Thymus (tissue), 11 donors: ENCODE results near the gene PCSK5. TPM values are rescaled to one million over a fixed set of nuclear protein-coding genes. Genes with fewer than 3 reads are reported as not detected.

ENCODE experiments used
- DNase-seq, 9 donors: peaks; one replicate each; pipeline ENCODE4 v3.0.0-alpha.2; 2013; ENCODE audit warnings: low spot score in 9 of 9, low read depth in 6 of 9, missing footprints in 1 of 9
- H3K27ac ChIP-seq, 2 donors: one replicate each; pipeline ENCODE4 v1.5.1; 2013; ENCODE audit warnings: control low read depth in 1 of 2, low read depth in 1 of 2, low read length in 1 of 2, mild to moderate bottlenecking in 1 of 2, moderate library complexity in 1 of 2
- H3K27me3 ChIP-seq, 2 donors: one replicate each; pipeline ENCODE4 v1.5.1; 2013; ENCODE audit warnings: low read length in 1 of 2; ENCODE audit not compliant: control insufficient read depth in 2 of 2, insufficient read depth in 1 of 2
- H3K36me3 ChIP-seq, 2 donors: one replicate each; pipeline ENCODE4 v1.5.1; 2013; ENCODE audit warnings: low read length in 1 of 2, mild to moderate bottlenecking in 1 of 2, moderate library complexity in 1 of 2; ENCODE audit not compliant: control insufficient read depth in 2 of 2, insufficient read depth in 2 of 2
- H3K4me1 ChIP-seq, 2 donors: one replicate each; pipeline ENCODE4 v1.5.1; 2013; ENCODE audit warnings: low read length in 2 of 2; ENCODE audit not compliant: control insufficient read depth in 2 of 2, insufficient read depth in 2 of 2
- H3K4me3 ChIP-seq, 2 donors: one replicate each; pipeline ENCODE4 v1.5.1; 2013; ENCODE audit warnings: low read length in 2 of 2, control low read depth in 1 of 2, mild to moderate bottlenecking in 1 of 2
- H3K9me3 ChIP-seq, 2 donors: one replicate each; pipeline ENCODE4 v1.5.1; 2013; ENCODE audit warnings: low read length in 1 of 2, mild to moderate bottlenecking in 1 of 2; ENCODE audit not compliant: control insufficient read depth in 2 of 2, insufficient read depth in 1 of 2
- WGBS: extraction: QIAGEN DNeasy Blood & Tissue Kit; methylation state at CpG from one replicate; pipeline ENCODE4 v1.1.7; 2013; 5-methylcytosine and 5-hydroxymethylcytosine counted together
- polyA plus RNA-seq: library from polyadenylated mRNA; stranded (reverse); fragments of 200-250 nt; gene quantifications from one replicate; pipeline ENCODE4 v1.2.3, GENCODE V29; 2013
- total RNA-seq: library from RNA; stranded (reverse); fragments of 120-200 nt; gene quantifications from one replicate; pipeline ENCODE4 v1.2.4, GENCODE V29; 2013
- donor health status: healthy.

PCSK5 gene
- total and polyA plus RNA-seq, 2 donors: 4.1 to 20.1 TPM

DNA sequence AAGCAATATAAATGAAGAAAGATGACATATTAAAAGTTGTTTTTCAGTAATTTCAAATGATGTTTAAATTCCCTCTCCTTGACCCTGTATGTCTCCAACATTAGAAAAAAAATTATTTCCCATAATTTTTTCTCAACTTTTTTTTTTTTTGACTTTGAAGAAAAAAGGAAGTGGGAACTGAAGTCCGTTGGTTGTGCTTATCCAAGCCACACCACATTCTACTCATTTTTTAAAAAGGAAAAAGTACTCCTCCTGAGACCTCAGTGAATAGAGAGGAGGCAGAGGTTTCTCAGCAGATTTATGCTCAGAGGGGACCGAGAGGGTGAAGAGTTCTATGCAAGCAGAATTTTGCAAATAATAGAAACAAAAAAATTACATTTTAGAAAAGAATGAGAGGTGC lies 123.3 kb downstream of the PCSK5 start:
- H3K9me3 ChIP-seq: no peaks in the 10 kb centered on the region
- WGBS: 27% methylated on average over 2 of the region's 2 CpGs
- no peak overlapping the region for H3K27ac ChIP-seq
- no peak overlapping the region for H3K4me3 ChIP-seq
- no peak for DNase-seq
- H3K27me3 ChIP-seq: no peaks in the 10 kb centered on the region
- peaks cover 9 to 10% of the 10 kb centered on the region in 2 donors for H3K4me1 ChIP-seq
- H3K36me3 ChIP-seq: peaks cover 0 to 2% of the 10 kb centered on the region in 2 donors

DNA sequence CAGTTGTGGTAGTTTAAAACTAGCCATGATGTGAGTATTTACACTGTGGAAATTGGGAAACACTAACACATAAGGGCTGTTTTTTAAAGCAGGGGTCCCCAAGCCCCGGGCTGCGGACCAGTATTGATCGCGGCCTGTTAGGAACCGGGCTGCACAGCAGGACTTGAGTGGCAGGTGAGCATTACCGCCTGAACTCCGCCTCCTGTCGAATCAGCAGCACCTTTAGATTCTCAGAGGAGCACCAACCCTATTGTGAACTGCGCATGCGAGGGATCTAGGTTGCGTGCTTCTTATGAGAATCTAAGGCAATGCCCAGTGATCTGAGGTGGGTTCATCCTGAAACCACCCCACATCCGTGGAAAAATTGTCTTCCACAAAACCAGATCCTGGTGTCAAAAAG lies 127.8 kb downstream of the PCSK5 start:
- Histone ChIP-seq H3K27me3 (no peaks in the 10 kb centered on the region), H3K36me3 (peaks cover 0 to 2% of the 10 kb centered on the region in 2 donors), H3K27ac (peak overlapping the region in 1 of 2 donors; percentile 56), H3K4me3 (no peak overlapping the region), H3K4me1 (peaks cover 40 to 48% of the 10 kb centered on the region in 2 donors), H3K9me3 (no peaks in the 10 kb centered on the region)
- 96% methylated on average over 12 of the region's 12 CpGs for WGBS
- DNase-seq: no peak

DNA sequence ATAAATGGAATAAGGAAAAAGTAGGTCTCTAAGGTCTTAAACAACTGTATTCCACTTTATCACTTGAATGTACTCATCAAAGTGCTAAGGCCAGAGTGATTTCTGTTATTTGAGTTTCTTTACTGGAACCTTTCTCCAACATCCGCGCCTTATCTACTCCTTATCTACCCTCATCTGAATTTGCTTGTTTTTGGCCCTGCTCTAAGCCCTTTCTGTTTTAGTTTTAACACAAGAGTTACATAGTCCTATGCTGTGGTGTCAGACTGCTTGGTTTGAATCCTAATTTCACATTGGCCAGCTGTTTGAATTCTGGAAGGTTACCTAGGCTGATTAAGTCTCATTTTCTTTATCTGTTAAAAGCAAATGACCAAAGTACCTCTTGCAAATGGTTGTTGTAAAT lies 128.3 kb downstream of the PCSK5 start:
- peaks cover 0 to 2% of the 10 kb centered on the region in 2 donors for H3K36me3 ChIP-seq
- peaks cover 44 to 54% of the 10 kb centered on the region in 2 donors for H3K4me1 ChIP-seq
- peak overlapping the region in 1 of 2 donors; percentile 56 for H3K27ac ChIP-seq
- H3K9me3 ChIP-seq: no peaks in the 10 kb centered on the region
- H3K27me3 ChIP-seq: no peaks in the 10 kb centered on the region
- no peak overlapping the region for H3K4me3 ChIP-seq
- WGBS: 30% methylated on average over 2 of the region's 2 CpGs
- peak in 1 of 9 donors; percentile 65 for DNase-seq

DNA sequence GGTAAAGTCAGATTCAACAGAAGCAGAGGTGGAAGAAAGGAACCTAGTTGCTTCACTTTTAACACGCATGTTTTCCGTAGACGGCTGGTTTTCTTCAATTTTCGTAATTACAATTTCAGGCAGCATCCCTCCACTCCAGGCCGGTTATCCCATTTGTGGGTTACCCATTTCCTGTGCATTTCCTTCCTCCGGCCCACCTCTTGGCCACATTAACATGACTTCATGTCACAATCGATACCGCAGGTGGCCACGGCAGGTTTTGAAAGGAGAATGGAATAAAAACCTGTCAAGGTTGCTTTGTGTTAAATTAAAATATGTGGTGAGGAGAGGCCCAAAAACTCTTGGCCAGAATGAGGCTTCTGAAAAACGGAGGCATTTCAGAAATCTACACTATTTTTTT lies 130.2 kb downstream of the PCSK5 start:
- H3K4me3 ChIP-seq: no peak overlapping the region
- H3K27me3 ChIP-seq: no peaks in the 10 kb centered on the region
- H3K4me1 ChIP-seq: peaks cover 54 to 66% of the 10 kb centered on the region in 2 donors
- DNase-seq: peak in 1 of 9 donors; percentile 54
- WGBS: 9% methylated on average over 10 of the region's 10 CpGs
- H3K9me3 ChIP-seq: no peaks in the 10 kb centered on the region
- H3K36me3 ChIP-seq: peaks cover 0 to 2% of the 10 kb centered on the region in 2 donors
- peak overlapping the region; percentile 38 to 61 for H3K27ac ChIP-seq

DNA sequence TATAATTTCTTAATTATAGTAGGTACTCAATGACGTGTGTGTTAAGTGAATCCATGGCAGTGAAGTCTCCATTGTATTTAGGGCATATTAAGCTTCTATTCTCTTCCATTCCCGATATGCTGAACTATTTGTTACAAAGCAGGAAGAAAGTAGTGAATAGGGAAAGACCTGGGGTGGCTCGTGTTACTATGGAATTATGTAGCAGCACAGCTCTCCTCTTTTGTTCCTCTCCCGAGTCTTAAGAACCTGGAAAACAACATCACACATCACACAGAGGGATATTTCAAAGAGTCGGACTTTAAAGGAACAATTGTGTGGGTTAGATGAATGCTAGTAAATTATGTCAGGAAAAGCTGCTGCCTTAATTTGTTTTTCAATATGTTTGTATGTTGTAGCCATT lies 131.8 kb downstream of the PCSK5 start:
- DNase-seq: no peak
- Histone ChIP-seq H3K36me3 (peaks cover 3 to 8% of the 10 kb centered on the region in 2 donors), H3K9me3 (no peaks in the 10 kb centered on the region), H3K27me3 (no peaks in the 10 kb centered on the region), H3K4me1 (peaks cover 66 to 81% of the 10 kb centered on the region in 2 donors), H3K4me3 (no peak overlapping the region), H3K27ac (no peak overlapping the region)
- 97% methylated on average over 5 of the region's 5 CpGs for WGBS

DNA sequence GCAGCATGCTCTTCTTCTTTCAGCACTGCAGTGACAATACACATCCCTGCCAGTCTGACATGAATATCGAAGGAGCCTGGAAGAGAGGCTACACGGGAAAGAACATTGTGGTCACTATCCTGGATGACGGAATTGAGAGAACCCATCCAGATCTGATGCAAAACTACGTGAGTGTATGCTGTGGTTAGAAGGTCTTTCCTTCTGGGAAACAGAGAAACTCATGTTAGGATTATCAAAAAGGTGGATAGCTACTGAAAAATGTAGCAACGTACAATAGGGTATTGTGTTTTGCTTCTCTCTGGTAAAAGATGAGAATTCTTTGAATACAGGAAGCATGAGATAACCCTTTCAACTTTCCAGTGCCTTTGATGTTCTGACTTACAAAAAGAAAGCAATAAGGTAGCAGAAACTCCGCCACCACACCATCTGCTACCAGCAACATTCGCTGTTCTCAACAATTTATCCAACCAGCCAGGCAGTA lies 133.3 kb downstream of the PCSK5 start:
- Histone ChIP-seq H3K9me3 (no peaks in the 10 kb centered on the region), H3K36me3 (peaks cover 3 to 6% of the 10 kb centered on the region in 2 donors), H3K4me3 (peak overlapping the region; percentile 19 to 39), H3K4me1 (peaks cover 67 to 82% of the 10 kb centered on the region in 2 donors), H3K27me3 (no peaks in the 10 kb centered on the region), H3K27ac (peak overlapping the region; percentile 90 to 91)
- 10% methylated on average over 7 of the region's 7 CpGs for WGBS
- DNase-seq: peak; percentile 56 to 95 (median 83)

DNA sequence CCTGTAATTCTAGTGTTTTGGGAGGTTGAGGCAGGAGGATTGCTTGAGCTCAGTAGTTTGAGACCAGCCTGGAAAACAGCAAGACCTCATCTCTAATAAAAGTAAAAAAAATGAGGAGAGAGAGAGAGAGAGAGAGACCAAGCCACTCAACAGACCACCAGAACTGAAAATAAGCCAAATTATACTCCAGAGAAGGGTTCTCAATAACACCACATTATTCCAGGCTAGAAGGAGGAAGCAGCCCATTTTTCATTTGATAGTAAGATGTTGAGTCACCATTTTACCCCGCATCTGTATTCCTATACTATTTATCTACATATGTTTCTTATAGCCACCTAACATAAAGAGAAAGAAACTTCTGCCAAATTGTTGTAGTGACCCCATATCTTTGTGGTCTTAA lies 134.8 kb downstream of the PCSK5 start:
- Histone ChIP-seq H3K4me3 (no peak overlapping the region), H3K4me1 (peaks cover 66 to 73% of the 10 kb centered on the region in 2 donors), H3K27me3 (no peaks in the 10 kb centered on the region), H3K36me3 (peaks cover 5 to 8% of the 10 kb centered on the region in 2 donors), H3K27ac (peak overlapping the region; percentile 85 to 90), H3K9me3 (no peaks in the 10 kb centered on the region)
- WGBS: 93% methylated on average over 1 of the region's 1 CpG
- DNase-seq: no peak

DNA sequence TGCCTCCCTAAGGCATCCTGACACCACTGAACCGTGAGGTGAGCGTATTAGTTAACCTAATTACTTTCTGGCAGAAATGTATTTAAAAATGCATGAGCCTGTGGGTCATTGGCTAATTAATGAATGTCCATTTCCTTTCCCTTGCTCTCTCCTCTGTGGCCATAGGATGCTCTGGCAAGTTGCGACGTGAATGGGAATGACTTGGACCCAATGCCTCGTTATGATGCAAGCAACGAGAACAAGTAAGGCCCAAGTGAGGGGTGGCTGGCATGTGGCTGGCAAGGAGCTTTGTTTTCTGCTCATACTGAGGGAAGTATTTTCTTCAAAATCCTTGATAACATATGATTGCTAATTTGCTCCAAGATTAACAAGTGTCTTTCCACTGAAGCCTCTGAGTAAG lies 136.3 kb downstream of the PCSK5 start:
- Histone ChIP-seq H3K27ac (peak overlapping the region; percentile 71 to 75), H3K4me1 (peaks cover 53 to 59% of the 10 kb centered on the region in 2 donors), H3K9me3 (no peaks in the 10 kb centered on the region), H3K36me3 (peaks cover 10 to 14% of the 10 kb centered on the region in 2 donors), H3K27me3 (no peaks in the 10 kb centered on the region), H3K4me3 (no peak overlapping the region)
- WGBS: 99% methylated on average over 6 of the region's 6 CpGs
- no peak for DNase-seq

DNA sequence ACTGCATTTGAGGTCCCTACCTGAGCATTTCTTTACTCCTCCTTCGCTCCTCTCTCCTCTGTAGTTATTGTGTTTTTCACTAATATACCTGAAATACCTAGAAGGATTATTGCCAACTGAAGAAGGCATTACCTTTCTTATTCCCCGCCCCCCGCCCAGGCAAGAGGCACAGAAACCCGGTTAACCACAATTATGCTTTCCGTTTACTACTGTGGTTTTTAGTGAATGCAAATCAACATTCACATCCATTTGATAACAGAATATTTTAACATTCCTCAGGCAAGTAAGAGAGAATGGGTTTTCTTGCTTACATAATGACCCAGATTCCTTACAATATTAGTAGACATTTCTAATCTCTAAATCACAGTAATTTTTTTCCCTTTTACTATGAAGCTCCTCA lies 136.9 kb downstream of the PCSK5 start:
- Histone ChIP-seq H3K27me3 (no peaks in the 10 kb centered on the region), H3K4me3 (peak overlapping the region in 1 of 2 donors; percentile 14), H3K27ac (peak overlapping the region; percentile 71 to 75), H3K9me3 (no peaks in the 10 kb centered on the region), H3K36me3 (peaks cover 10 to 14% of the 10 kb centered on the region in 2 donors), H3K4me1 (peaks cover 47 to 55% of the 10 kb centered on the region in 2 donors)
- 18% methylated on average over 5 of the region's 5 CpGs for WGBS
- DNase-seq: peak in 8 of 9 donors; percentile 52 to 89 (median 70)
